Activated naive CD8-positive, alpha-beta T cell treated with anti-CD3 and anti-CD28 coated beads, Interleukin-2, amount 10 ng/mL, durations not matched to agents 7 days and 5 days (primary cell): ENCODE data around the gene PHTF1. TPM values are rescaled to one million over a fixed set of nuclear protein-coding genes. Genes with fewer than 3 reads are reported as not detected.

ENCODE experiments used
- total RNA-seq, 2 experiments: library from RNA; stranded (reverse); gene quantifications; one replicate each; pipeline ENCODE4 v1.2.3, GENCODE V29; 2021

Gene PHTF1
- total RNA-seq, 2 experiments from 2014 or later: 19.2 to 22.6 TPM

Other genes starting within 250 kb of the PHTF1 start
- gene RSBN1, start 53.0 kb upstream of the PHTF1 start, total RNA-seq: 10 to 100 TPM; 32.7 to 37.0 TPM
- gene PTPN22, start 112.2 kb upstream of the PHTF1 start, total RNA-seq: 10 to 100 TPM; 74.1 to 82.9 TPM
- gene BCL2L15, start 128.1 kb upstream of the PHTF1 start, total RNA-seq: 1 to 10 TPM; 1.1 to 2.9 TPM
- gene AP4B1, start 145.3 kb upstream of the PHTF1 start, total RNA-seq: 10 to 100 TPM; 53.9 to 60.5 TPM
- 10 to 100 TPM; 13.4 to 14.3 TPM for gene DCLRE1B, start 145.8 kb upstream of the PHTF1 start, total RNA-seq
- gene HIPK1, start 169.8 kb upstream of the PHTF1 start, total RNA-seq: 10 to 100 TPM; 93.0 to 99.4 TPM
- gene OLFML3, start 220.0 kb upstream of the PHTF1 start, total RNA-seq: under 1 TPM; 0.45 to 0.64 TPM